Mononuclear cell (primary cell): ENCODE data around the gene MFAP3. TPM values are rescaled to one million over a fixed set of nuclear protein-coding genes. Genes with fewer than 3 reads are reported as not detected.
"Not testable (repeated sequence)": the region's sequence is repeated elsewhere in the genome, so short reads cannot be mapped to it uniquely, and the experiment has no call there.

Experiments used
- H3K27me3 ChIP-seq: 2 replicates; pipeline ENCODE4 v1.6.0; 2011; ENCODE audit warnings: low read length, control low read depth; ENCODE audit not compliant: insufficient read depth
- H3K4me1 ChIP-seq: 2 replicates; pipeline ENCODE4 v1.5.1; 2011; ENCODE audit warnings: mild to moderate bottlenecking, low read length, control low read depth; ENCODE audit not compliant: insufficient read depth
- H3K4me3 ChIP-seq: 2 replicates; pipeline ENCODE4 v1.5.1; 2011; ENCODE audit warnings: mild to moderate bottlenecking, low read length, moderate library complexity
- H3K9me3 ChIP-seq: 2 replicates; pipeline ENCODE4 v1.5.1; 2011; ENCODE audit warnings: low read depth, mild to moderate bottlenecking, control low read depth, low read length
- total RNA-seq: library from RNA; depleted of rRNA; stranded (reverse); fragments of >200 nt; gene quantifications from one replicate; pipeline ENCODE4 v1.2.3, GENCODE V29; 2012

The MFAP3 gene
- total RNA-seq, 1 donor = 48.2 TPM

GRCh38 chr5:154069854-154070253, 31.1 kb downstream of the MFAP3 start:
- H3K9me3 ChIP-seq, H3K4me1 ChIP-seq, H3K4me3 ChIP-seq, H3K27me3 ChIP-seq: not testable (repeated sequence)

- Histone ChIP-seq H3K9me3 (no peaks in the 10 kb centered on the region), H3K4me1 (peaks cover 14% of the 10 kb centered on the region)
Observed at GRCh38 chr5:154071799-154072413, 33.1 kb downstream of the MFAP3 start.

GRCh38 chr5:154072414-154073171, 33.8 kb downstream of the MFAP3 start:
- Histone ChIP-seq H3K9me3 (no peaks in the 10 kb centered on the region), H3K4me3 (no peak overlapping the region), H3K27me3 (no peaks in the 10 kb centered on the region), H3K4me1 (peaks cover 21% of the 10 kb centered on the region)

More at GRCh38 chr5:154071799-154072413, 33.1 kb downstream of the MFAP3 start:
- no peaks in the 10 kb centered on the region for H3K27me3 ChIP-seq
- no peak overlapping the region for H3K4me3 ChIP-seq

GRCh38 chr5:154076240-154076922, 37.6 kb downstream of the MFAP3 start:
- H3K9me3 ChIP-seq = no peaks in the 10 kb centered on the region
- H3K4me1 ChIP-seq = peaks cover 32% of the 10 kb centered on the region
- no peak overlapping the region for H3K4me3 ChIP-seq
- no peaks in the 10 kb centered on the region for H3K27me3 ChIP-seq

GRCh38 chr5:154077696-154078095, 38.9 kb downstream of the MFAP3 start:
- Histone ChIP-seq H3K4me3 (no peak overlapping the region), H3K27me3 (no peaks in the 10 kb centered on the region), H3K4me1 (peaks cover 32% of the 10 kb centered on the region), H3K9me3 (no peaks in the 10 kb centered on the region)

GRCh38 chr5:154078272-154078671, 39.5 kb downstream of the MFAP3 start:
- Histone ChIP-seq H3K27me3 (no peaks in the 10 kb centered on the region), H3K4me3 (no peak overlapping the region)

GRCh38 chr5:154081246-154081645, 42.5 kb downstream of the MFAP3 start:
- H3K4me3 ChIP-seq = no peak overlapping the region
- H3K4me1 ChIP-seq = peaks cover 19% of the 10 kb centered on the region
- no peaks in the 10 kb centered on the region for H3K9me3 ChIP-seq
- H3K27me3 ChIP-seq = no peaks in the 10 kb centered on the region

More at GRCh38 chr5:154078272-154078671, 39.5 kb downstream of the MFAP3 start:
- H3K4me1 ChIP-seq = peaks cover 32% of the 10 kb centered on the region
- no peaks in the 10 kb centered on the region for H3K9me3 ChIP-seq

- no peak overlapping the region for H3K4me3 ChIP-seq
- no peaks in the 10 kb centered on the region for H3K9me3 ChIP-seq
- no peaks in the 10 kb centered on the region for H3K27me3 ChIP-seq
- no peaks in the 10 kb centered on the region for H3K4me1 ChIP-seq
Observed at GRCh38 chr5:154084062-154084639, 45.4 kb downstream of the MFAP3 start.

- no peak overlapping the region for H3K4me3 ChIP-seq
- no peaks in the 10 kb centered on the region for H3K9me3 ChIP-seq
- no peaks in the 10 kb centered on the region for H3K27me3 ChIP-seq
- no peaks in the 10 kb centered on the region for H3K4me1 ChIP-seq
Observed at GRCh38 chr5:154086146-154086545, 47.4 kb downstream of the MFAP3 start.

GRCh38 chr5:154086641-154087040, 47.9 kb downstream of the MFAP3 start:
- H3K9me3 ChIP-seq = no peaks in the 10 kb centered on the region
- H3K4me1 ChIP-seq = no peaks in the 10 kb centered on the region
- no peaks in the 10 kb centered on the region for H3K27me3 ChIP-seq
- no peak overlapping the region for H3K4me3 ChIP-seq

- H3K4me3 ChIP-seq = no peak overlapping the region
- H3K27me3 ChIP-seq = no peaks in the 10 kb centered on the region
- H3K9me3 ChIP-seq = no peaks in the 10 kb centered on the region
- no peaks in the 10 kb centered on the region for H3K4me1 ChIP-seq
Observed at GRCh38 chr5:154087260-154087659, 48.5 kb downstream of the MFAP3 start.

GRCh38 chr5:154088801-154089200, 50.0 kb downstream of the MFAP3 start:
- Histone ChIP-seq H3K4me3 (no peak overlapping the region), H3K9me3 (no peaks in the 10 kb centered on the region), H3K4me1 (no peaks in the 10 kb centered on the region), H3K27me3 (peaks cover 7% of the 10 kb centered on the region)

- H3K4me3 ChIP-seq = no peak overlapping the region
- H3K4me1 ChIP-seq = no peaks in the 10 kb centered on the region
- H3K9me3 ChIP-seq = no peaks in the 10 kb centered on the region
- peaks cover 7% of the 10 kb centered on the region for H3K27me3 ChIP-seq
Observed at GRCh38 chr5:154090656-154091055, 51.9 kb downstream of the MFAP3 start.

GRCh38 chr5:154092356-154093141, 53.8 kb downstream of the MFAP3 start:
- peaks cover 7% of the 10 kb centered on the region for H3K27me3 ChIP-seq
- no peak overlapping the region for H3K4me3 ChIP-seq
- no peaks in the 10 kb centered on the region for H3K4me1 ChIP-seq
- no peaks in the 10 kb centered on the region for H3K9me3 ChIP-seq
